Liver (tissue), 9 donors: ENCODE results near the gene RSPO4. TPM values are rescaled to one million over a fixed set of nuclear protein-coding genes. Genes with fewer than 3 reads are reported as not detected.

ENCODE experiments used
- DNase-seq: peaks from one replicate; pipeline ENCODE4 v3.0.0-alpha.2; 2017; ENCODE audit warnings: low spot score
- H3K27ac ChIP-seq, 2 donors: one replicate each; pipeline ENCODE4 v1.7.0; 2013; ENCODE audit warnings: inconsistent platforms in 2 of 2, low read length in 2 of 2, control low read depth in 1 of 2, low read depth in 1 of 2, mild to moderate bottlenecking in 1 of 2
- H3K27me3 ChIP-seq, 4 donors: one replicate each; pipeline versions ENCODE4 v1.6.1 to v1.7.0; 2013; ENCODE audit warnings: low read length in 3 of 4, inconsistent platforms in 1 of 4, mild to moderate bottlenecking in 1 of 4, moderate library complexity in 1 of 4; ENCODE audit not compliant: control insufficient read depth in 4 of 4, insufficient read depth in 4 of 4
- H3K36me3 ChIP-seq, 4 donors: one replicate each; pipeline versions ENCODE4 v1.6.1 to v1.7.0; 2013; ENCODE audit warnings: low read length in 3 of 4, mild to moderate bottlenecking in 3 of 4, low read depth in 1 of 4, moderate library complexity in 1 of 4; ENCODE audit not compliant: control insufficient read depth in 4 of 4, insufficient read depth in 3 of 4
- H3K4me1 ChIP-seq, 4 donors: one replicate each; pipeline versions ENCODE4 v1.6.1 to v1.7.0; 2013; ENCODE audit warnings: low read length in 3 of 4, mild to moderate bottlenecking in 3 of 4, moderate library complexity in 1 of 4; ENCODE audit not compliant: control insufficient read depth in 4 of 4, insufficient read depth in 4 of 4
- H3K4me3 ChIP-seq, 3 donors: one replicate each; pipeline versions ENCODE4 v1.6.1 to v1.7.0; 2013; ENCODE audit warnings: low read length in 3 of 3, control low read depth in 1 of 3, low read depth in 1 of 3, mild to moderate bottlenecking in 1 of 3
- H3K9ac ChIP-seq, 2 donors: one replicate each; pipeline ENCODE4 v1.7.0; 2013; ENCODE audit warnings: low read length in 2 of 2, mild to moderate bottlenecking in 2 of 2, moderate library complexity in 2 of 2, control low read depth in 1 of 2, low read depth in 1 of 2
- H3K9me3 ChIP-seq, 4 donors: one replicate each; pipeline versions ENCODE4 v1.6.1 to v1.7.0; 2013; ENCODE audit warnings: low read length in 3 of 4; ENCODE audit not compliant: control insufficient read depth in 4 of 4
- ATF3 ChIP-seq: IDR thresholded peaks from 2 replicates; pipeline ENCODE4 v1.6.1; 2016; ENCODE audit warnings: antibody characterized with exemption
- CTCF ChIP-seq: fragments of 150-350 bp; IDR thresholded peaks from 2 replicates; pipeline ENCODE4 v1.5.1; 2017; ENCODE audit warnings: improper control_type of control experiment, low read depth, low read length; ENCODE audit not compliant: missing input control
- EGR1 ChIP-seq, 2 donors: IDR thresholded peaks; 2 replicates each; pipeline ENCODE4 v1.6.1; 2016 to 2018; ENCODE audit warnings: antibody characterized with exemption in 2 of 2, low read depth in 2 of 2
- FOXA1 ChIP-seq: IDR thresholded peaks from 2 replicates; pipeline ENCODE4 v1.6.1; 2016; ENCODE audit warnings: antibody characterized with exemption
- FOXA2 ChIP-seq: IDR thresholded peaks from 2 replicates; pipeline ENCODE4 v1.6.1; 2016; ENCODE audit warnings: antibody characterized with exemption
- GABPA ChIP-seq, 2 donors: IDR thresholded peaks in 1 of 2; conservative IDR thresholded peaks in 1 of 2; 2 replicates each; pipeline ENCODE4 v1.6.1; 2016; ENCODE audit warnings: antibody characterized with exemption in 2 of 2, mild to moderate bottlenecking in 1 of 2, moderate library complexity in 1 of 2
- HNF4A ChIP-seq, 2 donors: conservative IDR thresholded peaks; 2 replicates each; pipeline ENCODE4 v1.6.1; 2016; ENCODE audit warnings: antibody characterized with exemption in 2 of 2, mild to moderate bottlenecking in 2 of 2
- HNF4G ChIP-seq: IDR thresholded peaks from 2 replicates; pipeline ENCODE4 v1.6.1; 2016; ENCODE audit warnings: antibody characterized with exemption
- JUND ChIP-seq, 2 donors: IDR thresholded peaks; 2 replicates each; pipeline ENCODE4 v1.6.1; 2016; ENCODE audit warnings: antibody characterized with exemption in 2 of 2
- MAX ChIP-seq: IDR thresholded peaks from 2 replicates; pipeline ENCODE4 v1.6.1; 2016; ENCODE audit warnings: antibody characterized with exemption
- NR2F2 ChIP-seq: IDR thresholded peaks from 2 replicates; pipeline ENCODE4 v1.6.1; 2016; ENCODE audit warnings: antibody characterized with exemption
- RAD21 ChIP-seq, 2 donors: IDR thresholded peaks; 2 replicates each; pipeline ENCODE4 v1.6.1; 2016; ENCODE audit warnings: antibody characterized with exemption in 2 of 2, mild to moderate bottlenecking in 2 of 2
- REST ChIP-seq: IDR thresholded peaks from 2 replicates; pipeline ENCODE4 v1.6.1; 2016; ENCODE audit warnings: antibody characterized with exemption, mild to moderate bottlenecking
- RXRA ChIP-seq, 2 donors: IDR thresholded peaks; 2 replicates each; pipeline ENCODE4 v1.6.1; 2017 to 2018; ENCODE audit warnings: antibody characterized with exemption in 2 of 2, mild to moderate bottlenecking in 1 of 2
- SP1 ChIP-seq: IDR thresholded peaks from 2 replicates; pipeline ENCODE4 v1.6.1; 2018; ENCODE audit warnings: antibody characterized with exemption, mild to moderate bottlenecking
- TAF1 ChIP-seq: conservative IDR thresholded peaks from 2 replicates; pipeline ENCODE4 v1.6.1; 2016; ENCODE audit warnings: antibody characterized with exemption, mild to moderate bottlenecking
- YY1 ChIP-seq: IDR thresholded peaks from 2 replicates; pipeline ENCODE4 v1.6.1; 2016; ENCODE audit warnings: antibody characterized with exemption, mild to moderate bottlenecking
- ZBTB33 ChIP-seq: IDR thresholded peaks from 2 replicates; pipeline ENCODE4 v1.6.1; 2016; ENCODE audit warnings: antibody characterized with exemption
- WGBS: extraction: QIAGEN DNeasy Blood & Tissue Kit; methylation state at CpG from one replicate; pipeline ENCODE4 v1.1.7; 2013; 5-methylcytosine and 5-hydroxymethylcytosine counted together
- polyA plus RNA-seq, 2 donors: library from polyadenylated mRNA; stranded (reverse) in 1 of 2; unstranded in 1 of 2; fragments of 200-250 nt in 1 of 2; fragments of >200 nt in 1 of 2; fragmentation: Nextera tagmentation in 1 of 2; extraction: Ambion mirVana in 1 of 2; gene quantifications; one replicate each; pipeline versions ENCODE4 v1.2.1 to v1.2.3, GENCODE V29; 2013 to 2015
- total RNA-seq, 2 donors: library from RNA; depleted of rRNA; stranded (reverse); fragments of >200 nt; gene quantifications; one replicate each; pipeline ENCODE4 v1.2.3, GENCODE V29; 2014
- donor health status: healthy.
- donor health status: healthy.
- donor health status: healthy.
- donor health status: healthy.
- donor health status: healthy.

Gene RSPO4
- total and polyA plus RNA-seq, 4 donors = not detected

- Histone ChIP-seq H3K36me3 (no peaks in the 10 kb centered on the region), H3K9me3 (no peaks in the 10 kb centered on the region), H3K9ac (no peak within 1 kb of the TSS), H3K27me3 (no peaks in the 10 kb centered on the region), H3K27ac (no peak within 1 kb of the TSS), H3K4me3 (no peak within 1 kb of the TSS), H3K4me1 (no peaks in the 10 kb centered on the region)
- DNase-seq = no peak
- 48% methylated on average over 18 of the region's 18 CpGs for WGBS
- TF ChIP-seq GABPA (IDR thresholded peaks at IDR 0.05 in 1 of 2, conservative IDR thresholded peaks at IDR 0.05 in 1 of 2) = no peak
These were observed 85.8 kb downstream of the RSPO4 start, which contains the start of gene ANGPT4 for GRCh38 chr20:916125-916799. ANGPT4 (minus strand) TSS chr20:916334; CDS start chr20:916214, 120 bp downstream.

- no peaks in the 10 kb centered on the region for H3K36me3 ChIP-seq
- H3K4me1 ChIP-seq = no peaks in the 10 kb centered on the region
- WGBS = 67% methylated on average over 15 of the region's 15 CpGs
- H3K9me3 ChIP-seq = no peaks in the 10 kb centered on the region
- no peak for DNase-seq
- H3K27me3 ChIP-seq = no peaks in the 10 kb centered on the region
- H3K4me3 ChIP-seq = no peak overlapping the region
- H3K27ac ChIP-seq = no peak overlapping the region
- no peak overlapping the region for H3K9ac ChIP-seq
- TF ChIP-seq REST (no peak), JUND (IDR thresholded peaks at IDR 0.05) (no peak), ATF3 (no peak), FOXA2 (no peak), RAD21 (IDR thresholded peaks at IDR 0.05) (no peak), NR2F2 (no peak), EGR1 (IDR thresholded peaks at IDR 0.05; ENCODE audit: low read depth in 2 of 2) (no peak), YY1 (no peak), HNF4G (no peak), TAF1 (no peak), FOXA1 (no peak), CTCF (no peak), HNF4A (conservative IDR thresholded peaks at IDR 0.05) (no peak), MAX (no peak), ZBTB33 (no peak), RXRA (IDR thresholded peaks at IDR 0.05) (no peak), SP1 (no peak), GABPA (IDR thresholded peaks at IDR 0.05 in 1 of 2, conservative IDR thresholded peaks at IDR 0.05 in 1 of 2) (no peak)
These were observed 87.2 kb downstream of the RSPO4 start for GRCh38 chr20:914727-915498.
